Measurements from ENCODE around the gene ITGAX. TPM values are rescaled to one million over a fixed set of nuclear protein-coding genes. Genes with fewer than 3 reads are reported as not detected.
A peak's percentile ranks its signal among the peaks of the same experiment; 100 is the strongest.

The ITGAX gene
- total RNA-seq, 4 donors from 2014 or later = 0.70 to 18.2 (median 2.5) TPM; not detected in 1

GRCh38 chr16:31376705-31377104, 21.7 kb downstream of the ITGAX start:
- TF ChIP-seq CTCF (IDR thresholded peaks at IDR 0.05) = no peak
- TF ChIP-seq POLR2A (IDR thresholded peaks at IDR 0.05) = no peak
- Histone ChIP-seq H3K36me3 (no peaks in the 10 kb centered on the region), H3K9me3 (no peaks in the 10 kb centered on the region), H3K27ac (no peak overlapping the region), H3K27me3 (no peaks in the 10 kb centered on the region), H3K4me1 (no peaks in the 10 kb centered on the region), H3K4me3 (no peak overlapping the region)
- DNase-seq = peak in 1 of 3 donors; percentile 70

GRCh38 chr16:31377210-31377903, 22.4 kb downstream of the ITGAX start:
- TF ChIP-seq POLR2A (IDR thresholded peaks at IDR 0.05) (no peak), CTCF (IDR thresholded peaks at IDR 0.05) (no peak)
- Histone ChIP-seq H3K4me1 (no peaks in the 10 kb centered on the region), H3K9me3 (no peaks in the 10 kb centered on the region), H3K27ac (no peak overlapping the region), H3K36me3 (no peaks in the 10 kb centered on the region), H3K4me3 (no peak overlapping the region), H3K27me3 (no peaks in the 10 kb centered on the region)
- DNase-seq = no peak

- Histone ChIP-seq H3K4me1 (peaks cover 0 to 2% (median 0%) of the 10 kb centered on the region in 4 donors), H3K4me3 (no peak overlapping the region), H3K27ac (no peak overlapping the region), H3K36me3 (no peaks in the 10 kb centered on the region), H3K9me3 (no peaks in the 10 kb centered on the region), H3K27me3 (no peaks in the 10 kb centered on the region)
- TF ChIP-seq CTCF (IDR thresholded peaks at IDR 0.05) = no peak
- no peak for TF ChIP-seq POLR2A (IDR thresholded peaks at IDR 0.05)
- DNase-seq = no peak
Measured at GRCh38 chr16:31380201-31380600, 25.2 kb downstream of the ITGAX start.

GRCh38 chr16:31382485-31383161, 27.6 kb downstream of the ITGAX start:
- no peak overlapping the region for H3K27ac ChIP-seq
- no peak overlapping the region for H3K4me3 ChIP-seq
- TF ChIP-seq POLR2A (IDR thresholded peaks at IDR 0.05) (no peak), CTCF (IDR thresholded peaks at IDR 0.05) (peak in 5 of 6 experiments; percentile 35 to 75 (median 69))
- no peaks in the 10 kb centered on the region for H3K9me3 ChIP-seq
- no peaks in the 10 kb centered on the region for H3K27me3 ChIP-seq
- peak; percentile 58 to 85 (median 79) for DNase-seq
- H3K36me3 ChIP-seq = no peaks in the 10 kb centered on the region
- H3K4me1 ChIP-seq = peaks cover 0 to 9% (median 0%) of the 10 kb centered on the region in 4 donors

GRCh38 chr16:31385680-31386079, 30.7 kb downstream of the ITGAX start:
- peak in 1 of 3 donors; percentile 56 for DNase-seq
- H3K9me3 ChIP-seq = no peaks in the 10 kb centered on the region
- H3K27me3 ChIP-seq = no peaks in the 10 kb centered on the region
- H3K27ac ChIP-seq = no peak overlapping the region
- no peak overlapping the region for H3K4me3 ChIP-seq
- no peaks in the 10 kb centered on the region for H3K36me3 ChIP-seq
- H3K4me1 ChIP-seq = peaks cover 0 to 9% (median 0%) of the 10 kb centered on the region in 4 donors
- TF ChIP-seq POLR2A (IDR thresholded peaks at IDR 0.05) = no peak
- no peak for TF ChIP-seq CTCF (IDR thresholded peaks at IDR 0.05)
